Type B pancreatic cell (in vitro differentiated cells): ENCODE data around the gene HPS3. TPM values are rescaled to one million over a fixed set of nuclear protein-coding genes. Genes with fewer than 3 reads are reported as not detected.

ENCODE experiments used
- DNase-seq: peaks from one replicate; pipeline ENCODE4 v3.0.0; 2021; ENCODE audit warnings: mixed read lengths; ENCODE audit not compliant: unreplicated experiment; ENCODE audit errors: extremely low spot score
- H3K27ac Mint-ChIP-seq: 2 replicates; pipeline ENCODE4 v1.8.0; 2021; ENCODE audit warnings: mild to moderate bottlenecking, mixed read lengths
- H3K27me3 Mint-ChIP-seq: 2 replicates; pipeline ENCODE4 v1.8.0; 2021; ENCODE audit warnings: mixed read lengths
- H3K36me3 Mint-ChIP-seq: 2 replicates; pipeline ENCODE4 v1.8.0; 2021; ENCODE audit warnings: mixed read lengths
- H3K4me1 Mint-ChIP-seq: one replicate; pipeline ENCODE4 v1.8.0; 2021; ENCODE audit warnings: mixed read lengths; ENCODE audit not compliant: unreplicated experiment
- H3K4me3 Mint-ChIP-seq: 2 replicates; pipeline ENCODE4 v1.8.0; 2021; ENCODE audit warnings: mild to moderate bottlenecking, mixed read lengths
- H3K9me3 Mint-ChIP-seq: 2 replicates; pipeline ENCODE4 v1.8.0; 2021; ENCODE audit warnings: mixed read lengths
- CTCF ChIP-seq: fragments of 200-600 bp; sonication (generic); conservative IDR thresholded peaks from 2 replicates; pipeline ENCODE4 v1.5.0; 2021; ENCODE audit warnings: antibody characterized with exemption, mild to moderate bottlenecking
- total RNA-seq: library from RNA; stranded (reverse); gene quantifications from 2 replicates; pipeline ENCODE4 v1.2.1, GENCODE V29; 2021; ENCODE audit warnings: low replicate concordance

HPS3 gene
- total RNA-seq, 1 donor from 2014 or later, result 18.2 TPM

GRCh38 chr3:149221783-149222517, 92.5 kb downstream of the HPS3 start, which contains the start of gene CP:
TSS of gene CP (minus strand) at chr3:149221829. CDS start at chr3:149221792, 37 bp downstream.
- no peak within 1 kb of the TSS for H3K4me3 Mint-ChIP-seq
- peaks cover 26% of the 10 kb centered on the region for H3K4me1 Mint-ChIP-seq
- H3K27ac Mint-ChIP-seq, result no peak within 1 kb of the TSS
- TF ChIP-seq CTCF, result no peak
- H3K36me3 Mint-ChIP-seq, result no peaks in the 10 kb centered on the region
- no peak for DNase-seq
- H3K9me3 Mint-ChIP-seq, result no peaks in the 10 kb centered on the region
- no peaks in the 10 kb centered on the region for H3K27me3 Mint-ChIP-seq

Other genes starting within 250 kb of the HPS3 start
- gene GYG1, start 138.1 kb upstream of the HPS3 start, total RNA-seq, result 33.1 and 46.8 TPM in 2 replicates
- 29.7 and 49.9 TPM in 2 replicates for gene HLTF, start 43.1 kb upstream of the HPS3 start, total RNA-seq
- gene CP, start 92.2 kb downstream of the HPS3 start, total RNA-seq, result 4.0 and 7.4 TPM in 2 replicates
- 0.33 TPM in 1 of 2 replicates, not detected in the other for gene TM4SF18, start 204.0 kb downstream of the HPS3 start, total RNA-seq
- 39.4 and 82.3 TPM in 2 replicates for gene TM4SF1, start 248.0 kb downstream of the HPS3 start, total RNA-seq